Measurements from ENCODE around the gene PPP1CB.

The PPP1CB gene

DNA sequence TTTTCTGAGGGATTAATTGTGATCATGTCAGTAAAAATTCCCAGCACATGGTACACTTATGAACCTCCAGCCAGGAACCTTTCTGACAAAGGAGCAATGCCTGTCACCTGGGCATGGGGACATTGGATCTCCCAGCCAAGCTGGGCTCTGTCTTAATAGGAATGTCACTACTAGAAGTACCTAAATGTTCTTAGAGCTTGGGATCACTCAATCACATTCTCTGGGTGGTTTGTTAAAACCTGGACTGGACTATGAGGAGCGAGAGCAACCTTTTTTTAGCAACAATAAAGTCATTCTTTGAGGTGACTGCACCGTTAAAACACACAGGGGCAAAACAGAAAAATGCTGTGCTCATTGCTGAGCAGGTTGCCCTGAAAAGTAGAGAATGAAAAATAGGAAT lies 6.4 kb upstream of the PPP1CB start:
- DNase-seq (ENCODE audit: low read depth, low spot score): no peak

DNA sequence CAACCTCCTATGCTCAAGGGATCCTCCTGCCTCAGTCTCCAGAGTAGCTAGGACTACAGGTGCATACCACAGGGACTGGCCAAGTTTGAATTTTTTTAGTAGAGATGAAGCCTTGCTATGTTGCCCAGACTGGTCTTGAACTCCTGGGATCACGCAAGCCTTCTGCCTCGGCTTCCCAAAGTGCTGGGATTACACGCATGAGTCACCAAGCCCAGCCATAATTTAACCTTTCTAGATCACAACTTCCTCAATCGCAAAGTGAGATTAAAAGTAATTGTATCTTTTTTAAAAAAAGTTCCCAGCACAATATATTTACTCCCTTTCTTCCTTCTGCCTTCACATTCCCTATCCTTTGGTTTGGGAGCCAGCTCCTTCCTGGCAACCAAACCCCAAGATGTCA lies 5.8 kb upstream of the PPP1CB start:
- no peak for DNase-seq (ENCODE audit: low read depth, low spot score)

DNA sequence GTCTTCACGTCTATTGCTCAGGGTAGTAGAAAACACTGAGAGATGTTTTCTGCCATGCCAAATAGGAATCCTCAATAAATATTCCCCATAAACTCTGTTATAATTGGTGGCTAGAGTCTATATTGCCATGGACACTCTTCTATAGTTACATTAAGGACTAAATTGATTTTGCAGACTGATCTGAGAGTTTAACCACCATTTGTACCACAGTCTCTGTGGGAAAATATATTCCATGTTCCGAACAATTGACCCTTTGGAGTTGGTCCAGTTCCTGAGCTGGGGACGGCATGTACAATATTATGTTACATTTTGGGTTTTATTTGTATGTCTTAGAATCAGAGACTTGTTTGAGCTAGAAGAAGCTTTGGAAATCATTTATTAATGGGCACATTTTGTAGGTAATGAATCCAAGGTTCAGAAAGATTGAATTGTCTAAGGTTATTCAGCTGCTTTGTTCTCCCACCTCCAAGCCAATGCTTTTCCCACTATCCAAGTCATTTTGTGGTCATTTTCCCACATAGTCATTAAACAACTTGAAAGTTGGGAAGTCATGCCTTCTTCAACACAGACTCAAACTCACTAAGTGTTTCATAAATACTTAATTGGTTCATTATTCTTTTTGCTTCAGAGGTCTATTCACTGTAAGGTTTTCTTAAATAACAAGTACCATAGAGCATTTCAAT lies 5.1 kb upstream of the PPP1CB start:
- DNase-seq (ENCODE audit: low read depth, low spot score): no peak

DNA sequence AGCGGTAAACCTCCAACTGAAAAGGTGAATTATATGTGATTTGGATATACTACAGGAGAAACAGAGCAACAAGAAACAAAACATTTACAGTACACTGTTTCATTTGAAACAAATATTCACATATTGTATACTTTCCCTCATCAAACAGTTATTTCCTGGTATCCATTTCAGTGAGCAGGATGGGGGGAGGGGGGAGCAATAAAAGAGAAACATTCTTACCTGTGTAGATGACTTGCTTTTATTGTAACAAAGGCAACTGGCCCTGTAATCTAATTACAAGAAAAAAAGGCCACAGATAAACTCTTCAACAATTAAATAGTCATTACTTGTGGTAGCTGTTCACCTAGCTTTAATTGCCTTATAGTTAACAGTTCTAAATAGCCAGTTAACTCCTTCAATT lies 3.9 kb upstream of the PPP1CB start:
- no peak for DNase-seq (ENCODE audit: low read depth, low spot score)

DNA sequence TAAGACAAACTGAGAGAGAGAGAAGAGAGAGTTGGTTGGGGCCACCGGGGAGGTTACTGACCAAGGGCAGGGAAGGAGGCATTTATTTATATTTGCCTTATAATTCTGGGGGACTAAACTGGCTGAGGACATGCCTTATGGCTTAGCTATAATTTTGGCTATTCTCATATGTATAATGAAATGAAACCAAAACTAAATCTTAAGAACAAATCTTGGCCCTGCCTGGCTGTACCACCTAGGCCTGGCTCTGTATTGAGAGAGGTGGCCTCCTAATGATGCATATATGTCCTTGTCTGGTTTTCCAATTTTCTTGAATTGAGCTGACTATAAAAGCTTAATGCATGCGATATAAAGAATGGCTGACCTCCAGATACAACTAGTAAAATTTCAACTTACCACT lies 3.5 kb upstream of the PPP1CB start:
- DNase-seq (ENCODE audit: low read depth, low spot score): no peak

DNA sequence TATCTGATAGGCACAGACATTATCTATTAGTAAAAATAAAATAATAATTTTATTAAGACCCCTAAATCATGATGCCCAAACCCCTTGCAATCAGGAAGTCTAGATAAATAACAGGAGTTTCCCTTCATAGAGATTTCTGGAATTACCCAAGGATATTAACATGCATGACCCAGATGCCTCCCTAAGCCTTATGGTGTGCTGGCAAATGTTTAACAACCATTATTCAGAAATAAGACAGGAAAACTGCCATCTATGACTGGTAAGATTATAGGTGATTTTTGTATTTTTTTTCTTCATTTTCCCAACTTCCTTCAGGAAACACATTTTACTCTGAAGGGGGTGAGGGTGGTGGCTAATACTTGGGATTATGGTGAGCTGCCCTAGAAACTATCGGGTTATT lies 2.7 kb upstream of the PPP1CB start:
- DNase-seq (ENCODE audit: low read depth, low spot score): no peak

DNA sequence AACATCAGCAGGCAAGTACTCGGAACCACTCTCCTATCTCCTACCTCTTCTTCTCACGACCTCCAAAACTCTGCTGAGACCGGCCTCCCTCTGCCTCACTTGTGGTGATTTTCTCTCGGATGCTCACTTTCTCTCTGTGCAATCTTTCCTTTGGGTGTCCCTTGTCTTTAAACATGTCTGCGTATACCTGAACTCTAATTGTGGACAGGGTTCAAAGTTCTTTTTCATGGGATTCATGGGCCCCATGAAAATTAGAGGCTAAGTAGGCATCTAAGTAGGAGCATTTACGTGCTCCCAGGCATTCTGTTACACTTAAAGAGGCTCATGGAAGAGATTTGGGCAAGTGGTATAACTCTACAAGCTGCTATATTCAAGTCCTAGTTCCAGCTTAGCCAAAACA lies 2.1 kb upstream of the PPP1CB start:
- DNase-seq (ENCODE audit: low read depth, low spot score): no peak

DNA sequence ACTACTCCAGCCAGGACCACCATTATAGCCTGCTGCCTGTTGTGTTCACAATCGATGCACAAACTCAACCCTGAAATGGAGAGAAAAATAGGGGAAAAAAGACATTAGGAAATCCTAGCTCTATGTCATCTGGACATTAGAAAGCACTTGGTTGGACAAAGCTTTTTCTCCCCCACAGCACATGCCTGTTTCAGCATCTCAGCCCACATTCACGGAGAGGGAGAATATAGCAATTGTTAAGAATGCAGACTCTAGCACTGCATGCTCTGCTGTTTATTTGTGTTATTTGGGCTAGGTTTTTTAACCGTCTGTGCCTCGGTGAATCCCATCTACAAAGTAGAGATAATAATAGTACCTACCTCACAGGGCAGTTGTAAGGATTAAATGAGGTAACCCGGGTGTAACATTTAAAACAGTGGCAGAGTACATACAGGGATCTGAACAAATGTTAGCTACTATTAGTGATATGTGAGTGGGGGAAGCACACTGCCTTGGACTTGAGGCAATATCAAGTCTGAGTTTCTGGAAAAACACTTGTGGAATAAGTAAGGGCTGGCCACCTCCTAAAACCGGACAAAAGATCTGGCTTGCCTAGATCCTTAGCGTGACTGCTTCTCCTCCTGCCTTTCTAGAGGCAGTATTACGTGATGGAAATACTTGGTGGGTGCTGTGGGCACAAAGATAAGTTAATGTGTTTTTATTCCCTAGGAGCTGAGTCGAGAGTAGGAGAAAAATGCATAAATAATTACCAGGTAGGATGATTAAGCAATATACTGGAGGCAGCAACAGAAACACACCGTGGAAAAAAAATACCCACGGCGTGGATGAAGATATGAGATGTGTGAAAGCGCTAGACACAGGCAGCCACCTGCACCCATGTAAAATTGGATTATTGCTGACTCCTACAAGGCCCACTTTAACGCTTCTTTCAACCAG lies 1.0 kb upstream of the PPP1CB start:
- DNase-seq (ENCODE audit: low read depth, low spot score): no peak

DNA sequence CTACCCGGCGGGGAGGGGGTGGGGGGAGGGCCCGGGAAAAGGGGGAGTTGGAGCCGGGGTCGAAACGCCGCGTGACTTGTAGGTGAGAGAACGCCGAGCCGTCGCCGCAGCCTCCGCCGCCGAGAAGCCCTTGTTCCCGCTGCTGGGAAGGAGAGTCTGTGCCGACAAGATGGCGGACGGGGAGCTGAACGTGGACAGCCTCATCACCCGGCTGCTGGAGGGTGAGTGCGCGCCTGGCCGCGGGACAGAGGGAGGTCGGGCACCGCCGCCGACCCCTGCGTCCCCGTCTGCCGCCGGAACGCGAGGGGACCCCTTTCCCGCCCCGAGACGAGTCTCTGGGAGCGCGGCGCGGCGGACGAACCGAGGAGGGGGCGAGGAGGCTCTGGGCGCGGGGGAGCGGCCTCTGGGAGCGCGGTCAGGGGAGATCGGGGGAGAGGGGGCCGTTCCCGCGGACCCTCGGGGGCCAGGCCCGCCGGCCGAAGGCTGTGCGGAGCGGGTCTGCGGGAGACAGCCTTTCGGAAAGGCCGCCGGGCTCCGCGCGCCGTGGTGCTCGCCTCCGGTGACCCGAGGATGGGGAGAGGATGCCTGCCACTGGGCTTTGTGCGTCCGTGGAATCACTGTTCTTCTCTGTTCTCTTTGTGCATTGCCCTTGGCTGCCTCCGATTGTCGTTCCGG lies 463 bp downstream of the PPP1CB start:
- no peak for DNase-seq (ENCODE audit: low read depth, low spot score)

DNA sequence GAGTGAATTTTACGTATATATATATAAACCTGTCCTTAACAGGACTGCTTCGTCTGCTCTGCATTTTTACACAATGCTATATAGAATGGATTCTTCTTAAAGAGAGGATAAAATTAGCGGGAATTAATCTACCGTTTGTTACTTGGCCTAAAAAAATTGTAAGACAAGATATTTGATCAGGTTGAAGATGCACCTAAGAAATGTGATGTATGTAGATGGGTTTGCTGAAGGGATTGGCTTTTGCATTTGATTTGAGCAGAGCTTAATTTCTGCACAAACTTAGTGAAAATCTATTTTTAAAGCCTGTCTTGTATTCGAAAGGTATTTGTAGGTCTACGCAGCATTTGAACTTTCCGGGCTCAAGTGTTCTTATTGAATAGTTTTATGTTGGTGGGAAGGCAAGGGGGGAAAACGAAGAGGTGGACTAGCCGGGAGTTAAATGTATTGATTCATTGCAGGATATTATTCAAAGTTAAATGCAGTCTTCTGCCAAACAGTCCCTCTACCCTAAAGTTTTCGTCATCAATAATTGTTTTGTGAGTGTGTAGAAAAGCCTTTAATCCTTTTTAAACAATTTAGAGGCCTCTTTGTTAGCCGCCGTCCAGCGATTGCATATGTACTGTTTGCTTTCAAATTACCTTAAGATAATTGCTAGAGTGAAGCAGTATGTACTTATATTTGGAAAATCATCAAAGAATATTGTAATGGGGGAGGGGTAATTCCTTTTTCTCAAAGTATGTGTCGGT lies 1.2 kb downstream of the PPP1CB start:
- no peak for DNase-seq (ENCODE audit: low read depth, low spot score)

DNA sequence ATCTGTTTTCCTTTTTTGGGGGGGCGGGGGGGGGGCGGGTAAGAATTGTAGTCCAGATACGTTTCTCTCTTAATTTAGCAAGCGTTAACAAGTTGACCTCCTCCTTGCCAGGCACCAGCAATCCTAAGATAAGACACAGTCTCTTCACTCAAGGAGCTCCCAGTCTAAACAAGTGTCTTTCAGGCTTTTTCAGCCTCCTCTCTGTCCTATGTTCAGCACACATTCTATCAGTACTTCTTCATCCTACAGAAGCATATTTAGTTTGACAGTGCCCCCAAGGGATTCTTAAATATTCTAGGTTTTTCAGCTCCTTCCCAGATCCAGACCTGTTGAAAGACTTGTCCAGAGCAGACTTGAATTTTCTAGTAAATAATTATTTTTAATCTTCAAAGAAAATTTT lies 2.7 kb downstream of the PPP1CB start:
- no peak for DNase-seq (ENCODE audit: low read depth, low spot score)

DNA sequence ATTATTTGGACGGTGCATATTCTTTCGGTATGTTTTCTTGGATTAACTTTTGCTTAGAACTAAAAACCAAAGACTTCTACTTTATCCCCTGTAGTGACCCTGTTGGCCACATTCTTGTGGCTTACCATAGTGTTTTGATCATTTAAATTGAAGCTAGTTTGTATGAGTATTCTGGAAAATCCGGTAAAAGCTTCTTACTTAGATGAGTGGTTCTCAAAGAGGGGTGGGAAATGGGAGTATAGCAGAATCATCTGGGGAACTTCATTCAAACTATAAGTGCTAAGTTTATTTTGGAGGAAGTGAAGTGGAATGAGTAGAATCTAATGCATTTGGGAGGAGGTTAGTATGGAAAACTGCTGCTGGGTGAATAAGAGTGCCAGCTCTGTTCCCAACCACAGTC lies 3.8 kb downstream of the PPP1CB start:
- no peak for DNase-seq (ENCODE audit: low read depth, low spot score)

DNA sequence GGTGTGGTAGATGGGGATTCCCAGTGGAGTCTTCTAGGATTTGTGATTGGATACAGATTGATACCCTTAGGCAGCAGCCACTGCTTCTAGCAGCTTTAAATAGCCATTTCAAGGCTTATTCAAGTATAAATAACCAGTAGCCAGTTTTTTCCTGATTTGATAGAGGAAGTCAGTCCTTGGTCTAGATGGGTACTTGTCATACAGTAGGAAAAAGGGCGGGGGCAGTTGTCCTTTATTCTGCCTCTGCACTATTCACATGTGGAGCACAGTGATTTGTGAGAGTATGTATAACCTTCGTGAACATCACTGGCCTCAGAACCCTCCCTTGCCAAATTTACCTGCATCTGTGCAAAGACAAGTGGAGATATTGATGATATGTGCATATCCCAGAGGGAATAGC lies 6.8 kb downstream of the PPP1CB start:
- DNase-seq (ENCODE audit: low read depth, low spot score): no peak

DNA sequence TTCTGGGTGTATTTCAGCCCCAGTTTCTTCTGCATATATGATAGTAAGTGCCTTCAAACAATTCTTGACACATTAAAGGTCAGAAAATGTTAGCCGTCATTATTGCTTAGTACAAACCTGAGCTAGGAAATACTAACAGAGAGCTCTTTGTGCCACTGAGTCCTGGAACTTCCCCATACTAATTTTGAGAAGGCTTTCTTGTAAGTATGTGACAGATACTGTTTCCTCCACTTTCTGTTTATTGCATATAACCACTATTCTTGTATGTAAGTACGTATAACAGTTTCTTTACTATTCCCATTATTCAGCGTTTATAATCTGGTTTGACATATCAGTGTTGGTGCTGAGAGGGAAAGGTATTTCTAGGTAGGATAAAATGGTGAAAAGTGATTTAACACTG lies 9.8 kb downstream of the PPP1CB start:
- no peak for DNase-seq (ENCODE audit: low read depth, low spot score)

DNA sequence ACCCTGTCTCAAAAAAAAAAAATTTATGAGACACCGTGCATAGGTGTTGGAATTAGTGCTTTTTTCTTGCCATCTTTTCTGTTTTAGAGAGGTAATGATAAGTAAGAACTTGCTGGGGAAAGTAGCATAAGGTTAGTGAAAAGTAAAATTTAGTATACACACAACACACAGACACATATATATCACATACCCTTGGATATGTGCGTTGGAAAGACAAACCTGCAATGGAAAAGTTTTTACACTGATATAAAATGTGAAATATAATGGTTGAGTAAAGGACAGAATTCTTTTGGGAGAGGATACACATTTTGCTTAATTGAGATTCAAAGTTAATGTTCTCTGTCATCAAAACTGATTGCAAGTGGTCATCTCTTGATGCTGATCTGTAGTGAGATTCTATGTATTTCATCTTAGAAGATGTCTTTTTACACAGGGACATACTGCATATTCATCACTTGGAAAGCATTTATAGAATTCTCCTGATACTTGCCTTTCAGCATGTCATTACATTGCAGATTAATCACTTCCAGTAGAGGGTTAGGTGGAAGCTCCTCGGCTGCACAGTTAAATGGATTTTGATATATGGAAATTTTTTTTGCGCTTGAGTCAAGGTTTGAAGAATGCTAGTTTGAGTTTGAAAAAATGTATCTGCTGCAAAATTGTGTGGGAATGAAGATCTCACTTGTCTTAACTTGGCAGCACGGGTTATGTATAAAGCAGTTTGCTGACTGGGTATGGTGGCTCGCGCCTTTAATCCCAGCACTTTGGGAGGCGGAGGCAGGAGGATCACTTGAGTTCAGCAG lies 13.5 kb downstream of the PPP1CB start:
- no peak for DNase-seq (ENCODE audit: low read depth, low spot score)

DNA sequence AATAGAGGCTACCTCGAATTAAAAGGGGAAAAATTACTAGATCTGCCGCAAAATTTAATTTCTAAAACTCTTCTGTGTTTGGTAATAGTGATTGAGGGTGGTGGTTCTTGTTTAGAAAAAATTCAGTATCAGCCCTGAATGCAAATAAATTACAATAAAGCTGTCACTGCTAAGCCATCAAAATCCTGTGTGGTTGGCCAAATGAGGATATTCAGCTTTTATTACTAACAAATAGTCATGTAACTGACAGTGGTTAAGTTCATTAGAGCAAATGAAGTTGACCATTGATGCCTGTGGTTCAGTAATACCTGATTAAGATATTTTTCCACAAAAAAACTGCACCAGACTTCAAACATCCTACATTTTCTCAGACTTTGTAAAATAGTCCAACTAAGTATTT lies 14.4 kb downstream of the PPP1CB start:
- no peak for DNase-seq (ENCODE audit: low read depth, low spot score)

DNA sequence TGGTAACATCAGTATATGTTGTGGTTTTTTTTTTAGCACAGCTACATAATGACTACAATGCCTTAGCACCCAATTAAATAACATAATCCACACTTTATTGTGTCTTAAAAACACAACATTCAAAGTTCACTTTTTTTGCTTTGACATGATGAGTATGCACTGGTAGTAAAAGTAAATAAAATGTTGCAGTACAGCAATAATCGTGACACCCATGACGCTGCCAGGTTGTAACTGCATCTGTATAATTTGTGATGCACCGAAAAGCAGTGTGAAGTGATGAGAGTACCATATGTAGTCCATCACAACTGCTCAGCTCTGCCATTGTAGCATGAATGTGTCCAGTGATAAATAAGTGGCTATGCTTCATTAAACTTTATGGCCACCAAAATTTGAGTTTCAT lies 15.7 kb downstream of the PPP1CB start:
- no peak for DNase-seq (ENCODE audit: low read depth, low spot score)

DNA sequence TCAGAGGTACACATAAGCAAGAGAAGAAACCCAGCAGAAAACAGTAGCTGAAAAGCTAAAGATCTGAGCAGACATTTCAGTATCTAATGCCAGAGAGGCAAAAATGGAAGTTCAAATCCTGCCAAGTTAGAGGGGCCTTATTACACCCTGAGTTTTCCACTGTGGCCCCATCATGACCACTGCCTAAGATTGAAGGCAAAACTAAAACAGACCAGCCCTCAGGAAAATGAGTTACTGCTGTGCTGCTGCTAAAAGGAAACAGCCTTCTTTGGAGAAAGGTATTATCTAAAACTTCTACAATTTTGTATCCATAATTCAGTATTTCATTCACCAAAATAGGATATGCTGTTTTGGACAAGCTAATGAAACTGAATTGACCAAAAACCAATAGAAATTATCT lies 16.8 kb downstream of the PPP1CB start:
- DNase-seq (ENCODE audit: low read depth, low spot score): no peak

DNA sequence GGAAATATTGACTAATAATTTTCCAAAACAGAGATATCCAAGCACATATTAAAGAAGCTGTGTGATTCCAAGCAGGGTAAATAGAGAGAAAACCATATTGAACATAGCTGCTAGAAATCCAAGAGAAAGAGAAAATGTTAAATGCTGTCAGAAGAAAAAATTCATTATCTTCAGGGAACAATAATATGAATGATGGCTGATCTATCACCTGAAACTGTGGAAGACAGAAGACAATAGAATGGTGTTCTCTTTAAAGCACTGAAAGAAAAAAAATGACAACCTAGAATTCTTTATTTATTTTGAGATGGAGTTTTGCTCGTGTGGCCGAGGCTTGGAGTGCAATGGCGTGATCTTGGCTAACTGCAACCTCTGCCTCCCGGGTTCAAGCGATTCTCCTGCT lies 17.3 kb downstream of the PPP1CB start:
- DNase-seq (ENCODE audit: low read depth, low spot score): no peak

DNA sequence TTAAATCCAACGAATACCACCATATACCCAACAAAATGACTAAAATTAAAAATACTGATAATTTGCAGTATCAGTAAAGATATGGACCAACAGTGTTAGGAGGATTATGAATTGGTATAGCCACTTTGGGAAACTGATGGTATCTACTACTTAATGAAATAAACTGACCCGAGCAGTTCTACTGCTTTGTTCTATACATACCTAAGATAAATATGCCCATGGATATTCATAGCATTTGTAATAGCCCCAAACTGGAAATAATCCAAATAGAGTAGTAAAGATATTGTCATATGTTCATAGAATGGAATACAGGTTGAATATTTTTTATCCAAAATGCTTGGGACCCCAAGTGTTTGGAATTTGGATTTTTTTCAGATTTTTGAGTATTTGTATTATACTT lies 20.7 kb downstream of the PPP1CB start:
- no peak for DNase-seq (ENCODE audit: low read depth, low spot score)

DNA sequence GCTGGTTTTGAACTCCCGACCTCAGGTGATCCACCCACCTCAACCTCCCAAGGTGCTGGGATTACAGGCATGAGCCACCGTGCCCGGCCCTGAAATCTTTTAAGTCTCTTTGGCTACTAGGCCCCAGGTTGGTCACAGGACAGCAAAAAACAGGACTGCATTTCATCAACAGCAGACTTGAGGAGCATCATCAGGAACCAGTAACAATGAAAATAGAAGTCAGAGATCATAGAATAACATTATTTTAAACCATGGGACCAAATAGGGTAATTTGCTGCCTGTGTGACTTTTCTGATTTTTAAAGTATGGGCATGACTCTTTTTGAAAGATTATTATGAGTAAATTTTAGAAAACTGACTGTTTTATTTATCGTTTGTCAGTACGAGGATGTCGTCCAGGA lies 24.8 kb downstream of the PPP1CB start:
- DNase-seq (ENCODE audit: low read depth, low spot score): no peak

All from ELF-1 (cell line).